ENCODE measurements around the gene OMG. TPM values are rescaled to one million over a fixed set of nuclear protein-coding genes. Genes with fewer than 3 reads are reported as not detected.
"Not testable (repeated sequence)": the region's sequence is repeated elsewhere in the genome, so short reads cannot be mapped to it uniquely, and the experiment has no call there.

Gene OMG
- total RNA-seq, 2 experiments from 2014 or later: 0.44 to 0.47 TPM

DNA sequence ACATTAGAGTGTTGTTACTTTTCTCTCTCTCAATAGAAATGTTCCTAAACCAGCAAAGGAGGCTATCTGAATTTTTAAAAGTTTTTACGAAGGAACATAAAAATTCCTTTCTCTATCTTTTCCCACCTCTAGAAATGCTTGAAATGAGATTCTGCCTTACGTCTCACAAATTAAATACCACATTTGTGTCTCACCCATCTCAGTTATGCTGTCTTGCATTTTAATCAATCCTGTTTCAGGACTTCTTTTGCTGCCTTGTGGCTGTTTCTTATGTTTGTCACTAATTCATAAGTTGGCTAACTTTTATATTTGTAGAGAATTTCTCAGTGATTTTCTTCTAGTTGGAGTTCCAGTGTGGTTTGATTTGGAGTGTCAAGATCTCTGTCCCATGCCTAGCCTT is 3.5 kb downstream of the OMG start:
- Histone ChIP-seq H3K27me3 (ENCODE audit: control insufficient read depth in 1 of 2, insufficient read depth in 2 of 2, low read length in 2 of 2) (no peaks in the 10 kb centered on the region), H3K27ac (ENCODE audit: low read depth in 1 of 2, low read length in 2 of 2) (no peak overlapping the region), H3K9me3 (ENCODE audit: control insufficient read depth in 1 of 2, insufficient read depth in 1 of 2, low read length in 2 of 2) (no peaks in the 10 kb centered on the region), H3K36me3 (ENCODE audit: insufficient read depth, low read length) (no peaks in the 10 kb centered on the region), H3K4me3 (ENCODE audit: low read length) (no peak overlapping the region), H3K4me1 (ENCODE audit: insufficient read depth, low read length) (no peaks in the 10 kb centered on the region)
- CTCF ChIA-PET: no interaction called here
- Mint-ChIP-seq H3K27ac (no peak overlapping the region), H3K4me1 (ENCODE audit: low read depth) (peaks cover 31% of the 10 kb centered on the region), H3K36me3 (ENCODE audit: low read depth) (no peaks in the 10 kb centered on the region), H3K4me3 (no peak overlapping the region), H3K9me3 (no peaks in the 10 kb centered on the region), H3K27me3 (no peaks in the 10 kb centered on the region)
- no peak for DNase-seq
- TF ChIP-seq, protein P1, sequence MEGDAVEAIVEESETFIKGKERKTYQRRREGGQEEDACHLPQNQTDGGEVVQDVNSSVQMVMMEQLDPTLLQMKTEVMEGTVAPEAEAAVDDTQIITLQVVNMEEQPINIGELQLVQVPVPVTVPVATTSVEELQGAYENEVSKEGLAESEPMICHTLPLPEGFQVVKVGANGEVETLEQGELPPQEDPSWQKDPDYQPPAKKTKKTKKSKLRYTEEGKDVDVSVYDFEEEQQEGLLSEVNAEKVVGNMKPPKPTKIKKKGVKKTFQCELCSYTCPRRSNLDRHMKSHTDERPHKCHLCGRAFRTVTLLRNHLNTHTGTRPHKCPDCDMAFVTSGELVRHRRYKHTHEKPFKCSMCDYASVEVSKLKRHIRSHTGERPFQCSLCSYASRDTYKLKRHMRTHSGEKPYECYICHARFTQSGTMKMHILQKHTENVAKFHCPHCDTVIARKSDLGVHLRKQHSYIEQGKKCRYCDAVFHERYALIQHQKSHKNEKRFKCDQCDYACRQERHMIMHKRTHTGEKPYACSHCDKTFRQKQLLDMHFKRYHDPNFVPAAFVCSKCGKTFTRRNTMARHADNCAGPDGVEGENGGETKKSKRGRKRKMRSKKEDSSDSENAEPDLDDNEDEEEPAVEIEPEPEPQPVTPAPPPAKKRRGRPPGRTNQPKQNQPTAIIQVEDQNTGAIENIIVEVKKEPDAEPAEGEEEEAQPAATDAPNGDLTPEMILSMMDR (IDR thresholded peaks at IDR 0.05): no peak
- no peak for ATAC-seq (ENCODE audit: poor library complexity)
- POLR2A ChIA-PET: no interaction called here
- intact Hi-C loops (cut with DNase I, micrococcal nuclease): no loop called here

DNA sequence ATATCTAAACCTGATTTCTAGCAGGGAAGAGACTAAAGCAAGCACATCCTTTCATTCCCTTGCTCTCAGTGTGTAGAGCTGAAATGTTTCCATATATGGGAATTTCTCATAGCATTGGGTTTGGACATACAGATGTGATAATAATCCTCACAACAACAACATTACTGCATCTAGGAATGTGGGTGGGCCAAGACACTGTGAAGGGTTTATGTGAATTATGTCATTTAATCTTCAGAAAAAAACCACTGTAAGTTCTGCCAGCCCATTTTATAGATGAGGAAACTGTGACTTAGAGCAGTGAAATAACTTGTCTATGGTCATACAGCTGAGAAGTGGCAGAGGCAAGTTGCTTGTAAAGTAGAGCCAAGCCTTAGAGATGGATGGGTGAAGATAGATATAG is 5.2 kb downstream of the OMG start:
- no peak for ATAC-seq (ENCODE audit: poor library complexity)
- CTCF ChIA-PET: no interaction called here
- intact Hi-C loops (cut with DNase I, micrococcal nuclease): no loop called here

DNA sequence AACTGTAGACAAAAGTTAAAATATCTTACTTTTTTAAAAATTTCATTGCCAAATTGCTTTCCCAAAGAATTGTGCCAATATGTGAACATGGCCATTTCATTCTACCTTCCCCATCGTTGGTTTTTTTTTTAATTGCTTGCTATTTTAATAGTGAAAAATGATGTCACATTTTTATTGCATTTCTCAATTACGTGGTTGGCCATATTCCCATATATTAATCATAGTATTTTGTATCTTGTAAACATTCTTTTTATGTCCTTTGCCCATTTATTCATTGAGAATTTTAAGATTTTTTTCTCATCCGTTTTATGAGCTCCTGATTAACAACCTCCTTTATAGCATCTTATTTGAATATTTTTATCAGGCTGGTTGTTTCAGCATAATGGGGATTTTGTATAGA is 7.2 kb downstream of the OMG start:
- Histone ChIP-seq H3K4me1 (ENCODE audit: insufficient read depth, low read length) (no peaks in the 10 kb centered on the region), H3K36me3 (ENCODE audit: insufficient read depth, low read length) (no peaks in the 10 kb centered on the region), H3K27me3 (ENCODE audit: control insufficient read depth in 1 of 2, insufficient read depth in 2 of 2, low read length in 2 of 2) (no peaks in the 10 kb centered on the region), H3K4me3 (ENCODE audit: low read length) (no peak overlapping the region), H3K9me3 (ENCODE audit: control insufficient read depth in 1 of 2, insufficient read depth in 1 of 2, low read length in 2 of 2) (no peaks in the 10 kb centered on the region), H3K27ac (ENCODE audit: low read depth in 1 of 2, low read length in 2 of 2) (no peak overlapping the region)
- Mint-ChIP-seq H3K27ac (no peak overlapping the region), H3K9me3 (no peaks in the 10 kb centered on the region), H3K4me1 (ENCODE audit: low read depth) (peaks cover 39% of the 10 kb centered on the region), H3K36me3 (ENCODE audit: low read depth) (no peaks in the 10 kb centered on the region), H3K4me3 (no peak overlapping the region), H3K27me3 (no peaks in the 10 kb centered on the region)
- TF ChIP-seq, protein P1 (IDR thresholded peaks at IDR 0.05): no peak
- POLR2A ChIA-PET: interaction anchor here (1.0 to 1.4 kb wide), 2 partner anchors 11 to 24 kb away, joined by 3 read pairs; partner anchors contain the start of gene EVI2B
- DNase-seq (no peak), ATAC-seq (ENCODE audit: poor library complexity) (no peak)
- CTCF ChIA-PET: interaction anchor here (0.9 kb wide), 1 partner anchor 31 kb away, joined by 3 read pairs; the partner anchor contains the start of gene EVI2A
- intact Hi-C loops (cut with DNase I, micrococcal nuclease): no loop called here

More for the DNA sequence above, 5.2 kb downstream of the OMG start:
- Histone ChIP-seq H3K27ac (ENCODE audit: low read depth in 1 of 2, low read length in 2 of 2) (no peak overlapping the region), H3K27me3 (ENCODE audit: control insufficient read depth in 1 of 2, insufficient read depth in 2 of 2, low read length in 2 of 2) (no peaks in the 10 kb centered on the region), H3K36me3 (ENCODE audit: insufficient read depth, low read length) (no peaks in the 10 kb centered on the region), H3K4me1 (ENCODE audit: insufficient read depth, low read length) (no peaks in the 10 kb centered on the region), H3K4me3 (ENCODE audit: low read length) (no peak overlapping the region), H3K9me3 (ENCODE audit: control insufficient read depth in 1 of 2, insufficient read depth in 1 of 2, low read length in 2 of 2) (no peaks in the 10 kb centered on the region)
- Mint-ChIP-seq H3K4me3 (no peak overlapping the region), H3K4me1 (ENCODE audit: low read depth) (peaks cover 46% of the 10 kb centered on the region), H3K27ac (no peak overlapping the region), H3K36me3 (ENCODE audit: low read depth) (no peaks in the 10 kb centered on the region), H3K27me3 (no peaks in the 10 kb centered on the region), H3K9me3 (no peaks in the 10 kb centered on the region)
- no peak for DNase-seq
- POLR2A ChIA-PET: no interaction called here
- TF ChIP-seq, protein P1 (IDR thresholded peaks at IDR 0.05): no peak

DNA sequence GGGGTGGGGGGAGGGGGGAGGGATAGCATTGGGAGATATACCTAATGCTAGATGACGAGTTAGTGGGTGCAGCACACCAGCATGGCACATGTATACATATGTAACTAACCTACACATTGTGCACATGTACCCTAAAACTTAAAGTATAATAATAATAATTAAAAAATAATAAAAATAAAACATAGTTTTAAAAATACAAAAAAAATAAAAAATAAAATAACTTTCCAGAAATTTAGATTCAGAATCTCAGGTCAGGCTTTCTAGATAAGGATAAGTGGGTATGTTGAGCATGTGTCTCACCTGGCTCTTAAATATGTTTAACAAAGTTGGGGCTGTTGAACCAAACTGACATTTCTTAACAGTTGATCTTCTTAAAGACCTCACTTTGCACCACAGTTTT is 9.1 kb downstream of the OMG start:
- H3K27me3 ChIP-seq (ENCODE audit: control insufficient read depth in 1 of 2, insufficient read depth in 2 of 2, low read length in 2 of 2); H3K4me3 Mint-ChIP-seq; H3K9me3 ChIP-seq (ENCODE audit: control insufficient read depth in 1 of 2, insufficient read depth in 1 of 2, low read length in 2 of 2); H3K36me3 Mint-ChIP-seq (ENCODE audit: low read depth); H3K4me1 ChIP-seq (ENCODE audit: insufficient read depth, low read length); H3K27ac Mint-ChIP-seq; DNase-seq; H3K9me3 Mint-ChIP-seq; ATAC-seq (ENCODE audit: poor library complexity); POLR2A ChIA-PET; H3K4me3 ChIP-seq (ENCODE audit: low read length); H3K27me3 Mint-ChIP-seq; intact Hi-C loops (cut with DNase I, micrococcal nuclease); H3K36me3 ChIP-seq (ENCODE audit: insufficient read depth, low read length); H3K27ac ChIP-seq (ENCODE audit: low read depth in 1 of 2, low read length in 2 of 2): not testable (repeated sequence)
- CTCF ChIA-PET: interaction anchor here (0.6 kb wide), 1 partner anchor 1480 kb away, joined by 3 read pairs; no protein-coding TSS in a partner anchor
- H3K4me1 Mint-ChIP-seq (ENCODE audit: low read depth): peaks cover 38% of the 10 kb centered on the region
